HepG2 (cell line): ENCODE data around the gene PEX3. TPM values are rescaled to one million over a fixed set of nuclear protein-coding genes. Genes with fewer than 3 reads are reported as not detected.

Experiments
- DNMT1 ChIP-seq: sonication (generic); formaldehyde crosslinking; IDR thresholded peaks from 2 replicates; pipeline ENCODE4 v1.5.1; 2020; ENCODE audit warnings: mild to moderate bottlenecking, missing genetic modification reagents
- GATA4 ChIP-seq: sonication (generic); IDR thresholded peaks from 2 replicates; pipeline ENCODE4 v1.6.1; 2016; ENCODE audit warnings: antibody characterized with exemption, low read depth, borderline replicate concordance
- HNF4G ChIP-seq, 2 experiments: sonication (generic) in 1 of 2; formaldehyde crosslinking in 1 of 2; IDR thresholded peaks; 2 replicates each; pipeline versions ENCODE4 v1.4.0 to v1.6.1; 2011 to 2020; ENCODE audit warnings: borderline replicate concordance in 2 of 2, low read depth in 2 of 2, mild to moderate bottlenecking in 2 of 2, low read length in 1 of 2, missing genetic modification reagents in 1 of 2, moderate library complexity in 1 of 2
- HNRNPH1 ChIP-seq: fragments of 200-400 bp; formaldehyde crosslinking; optimal IDR thresholded peaks from 2 replicates; pipeline ENCODE3; 2017; ENCODE audit warnings: mild to moderate bottlenecking, low read depth, low read length
- HNRNPK ChIP-seq: fragments of 200-400 bp; formaldehyde crosslinking; IDR thresholded peaks from 2 replicates; pipeline ENCODE4 v1.6.1; 2018; ENCODE audit warnings: low read length, low read depth, moderate library complexity, mild to moderate bottlenecking; ENCODE audit not compliant: poor library complexity, severe bottlenecking
- HOXA3 ChIP-seq: sonication (generic); formaldehyde crosslinking; IDR thresholded peaks from 2 replicates; pipeline ENCODE4 v1.5.0; 2020; ENCODE audit warnings: missing genetic modification reagents
- KLF16 ChIP-seq, 2 experiments: sonication (generic) in 1 of 2; formaldehyde crosslinking in 1 of 2; IDR thresholded peaks; 2 replicates each; pipeline versions ENCODE4 v1.6.1 to v1.8.0; 2016 to 2023; ENCODE audit warnings: missing genetic modification reagents in 2 of 2, missing compliant biosample characterization in 1 of 2
- MAFK ChIP-seq, 2 experiments: IDR thresholded peaks in 1 of 2; conservative IDR thresholded peaks in 1 of 2; 2 replicates each; pipeline ENCODE4 v1.6.1; 2011; ENCODE audit warnings: improper control_type of control experiment in 2 of 2, low read length in 2 of 2
- MXI1 ChIP-seq: IDR thresholded peaks from 3 replicates; pipeline ENCODE4 v1.6.1; 2012; ENCODE audit warnings: low read depth, low read length, inconsistent platforms, borderline replicate concordance
- POLR2AphosphoS2 ChIP-seq: IDR thresholded peaks from 2 replicates; pipeline ENCODE4 v1.6.1; 2011; ENCODE audit warnings: low read depth, low read length, improper control_type of control experiment
- ZBTB20 ChIP-seq: sonication (generic); formaldehyde crosslinking; IDR thresholded peaks from 2 replicates; pipeline ENCODE4 v1.8.1; 2023; ENCODE audit warnings: missing genetic modification reagents, low read depth, mild to moderate bottlenecking, borderline replicate concordance
- ZNF337 ChIP-seq: sonication (generic); formaldehyde crosslinking; IDR thresholded peaks from 2 replicates; pipeline ENCODE4 v1.5.1; 2020; ENCODE audit warnings: missing genetic modification reagents, low read depth, mild to moderate bottlenecking, borderline replicate concordance
- ZNF350 ChIP-seq: sonication (generic); formaldehyde crosslinking; IDR thresholded peaks from 2 replicates; pipeline ENCODE4 v1.4.0; 2020; ENCODE audit warnings: mild to moderate bottlenecking, low read depth, missing genetic modification reagents, borderline replicate concordance
- ZNF468 ChIP-seq: sonication (generic); formaldehyde crosslinking; IDR thresholded peaks from 2 replicates; pipeline ENCODE4 v1.8.0; 2022; ENCODE audit warnings: mild to moderate bottlenecking, moderate library complexity, missing genetic modification reagents
- ZNF558 ChIP-seq: sonication (generic); formaldehyde crosslinking; IDR thresholded peaks from 2 replicates; pipeline ENCODE4 v1.9.0; 2022; ENCODE audit warnings: mild to moderate bottlenecking, missing genetic modification reagents, borderline replicate concordance
- ZNF749 ChIP-seq: sonication (generic); formaldehyde crosslinking; IDR thresholded peaks from 2 replicates; pipeline ENCODE4 v1.8.0; 2022; ENCODE audit warnings: mild to moderate bottlenecking, missing genetic modification reagents, moderate library complexity, borderline replicate concordance
- ZNF776 ChIP-seq: sonication (generic); formaldehyde crosslinking; IDR thresholded peaks from 2 replicates; pipeline ENCODE4 v1.4.0; 2020; ENCODE audit warnings: mild to moderate bottlenecking, missing genetic modification reagents
- polyA plus RNA-seq, 8 experiments: library from polyadenylated mRNA; depleted of rRNA in 3 of 8; stranded (reverse) in 7 of 8; unstranded in 1 of 8; fragments of >200 nt; fragmentation: Illumina TruSeq in 4 of 8; extraction: Trizol in 4 of 8; gene quantifications; 2 replicates each; pipeline versions ENCODE4 v1.2.1 to v1.2.3, GENCODE V29; 2011 to 2016; ENCODE audit warnings: low read depth in 4 of 8, missing spikeins in 1 of 8, mixed read lengths in 1 of 8; ENCODE audit not compliant: insufficient read depth in 1 of 8
- total RNA-seq, 5 experiments: library from RNA; depleted of rRNA; stranded (reverse); fragments of >200 nt; fragmentation: Illumina TruSeq; extraction: Trizol; gene quantifications; 2 replicates each; pipeline ENCODE4 v1.2.3, GENCODE V29; 2016; ENCODE audit warnings: low read depth in 1 of 5
- TF ChIP-seq, protein P1 (sequence below): sonication (generic); formaldehyde crosslinking; IDR thresholded peaks from 2 replicates; pipeline ENCODE4 v1.4.0; 2020; ENCODE audit warnings: missing genetic modification reagents
- TF ChIP-seq, protein P2 (sequence below): sonication (generic); formaldehyde crosslinking; IDR thresholded peaks from 2 replicates; pipeline ENCODE4 v1.4.0; 2020; ENCODE audit warnings: missing genetic modification reagents, borderline replicate concordance
- TF ChIP-seq, protein P3 (sequence below): sonication (generic); formaldehyde crosslinking; IDR thresholded peaks from 2 replicates; pipeline ENCODE4 v1.8.0; 2022; ENCODE audit warnings: missing genetic modification reagents, mild to moderate bottlenecking, borderline replicate concordance

PEX3 gene
- total and polyA plus RNA-seq, 2 of the 13 experiments (the other 11 are each of a cell fraction or from before 2014, with no cell fraction given) = 30.9 to 40.8 TPM

DNA sequence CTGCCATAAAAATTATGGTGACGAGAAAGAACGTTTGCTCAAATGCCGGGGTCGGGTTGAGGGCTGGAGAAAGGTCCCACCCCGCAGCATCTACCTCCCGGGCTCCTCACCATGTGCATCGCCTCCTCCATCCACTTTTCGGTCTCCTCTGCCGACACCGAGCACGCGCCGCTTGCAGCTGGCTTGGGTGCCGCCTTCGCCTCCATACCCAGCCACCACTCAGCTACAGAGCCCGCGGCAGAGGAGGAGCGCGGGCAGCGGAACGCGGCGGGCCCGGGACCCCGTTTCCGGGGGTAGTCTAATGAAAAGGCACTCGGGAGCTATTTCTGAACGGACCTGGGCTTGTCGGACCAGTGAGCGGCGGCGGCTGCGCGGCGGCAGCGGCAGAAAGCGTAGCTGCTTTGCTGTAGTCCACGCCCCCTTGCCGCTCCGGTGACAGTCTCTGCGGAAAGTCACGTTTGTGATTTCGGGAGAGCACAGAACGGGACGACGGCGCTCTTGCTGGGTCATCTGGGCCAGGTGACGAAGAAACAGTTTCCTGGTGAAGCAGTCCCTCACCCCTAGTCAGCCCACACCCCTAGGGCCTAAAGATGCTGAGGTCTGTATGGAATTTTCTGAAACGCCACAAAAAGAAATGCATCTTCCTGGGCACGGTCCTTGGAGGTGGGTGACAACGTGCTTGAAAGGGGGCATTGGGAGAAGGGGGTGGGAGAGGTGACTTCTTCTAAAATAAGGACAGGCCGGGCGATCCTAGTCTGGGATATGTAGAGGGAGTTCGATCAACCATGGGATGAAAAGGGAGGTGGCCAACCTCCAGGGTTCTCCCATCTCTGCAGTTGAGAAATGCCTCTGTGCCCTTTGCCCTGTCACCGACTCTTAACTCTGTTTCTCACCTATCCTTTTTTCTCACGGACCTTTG, at the start of gene PEX3, which contains the start of gene ADAT2 (continued):
- TF ChIP-seq ZBTB20 (CRISPR knock-in tag) = peak; percentile 89
- TF ChIP-seq GATA4 = 0 out of 2 replicates have a peak, but pooled peaks have one; percentile 62
- peak; percentile 95; the same call in 1 of the 2 replicates for TF ChIP-seq ZNF749
- TF ChIP-seq HNRNPH1 = peak; percentile 70
- TF ChIP-seq HNF4G (IDR thresholded peaks at IDR 0.05; ENCODE audit: borderline replicate concordance, low read depth, low read length) = peak; percentile 73
- peak; percentile 76; the same call in 1 of the 2 replicates for TF ChIP-seq HNF4G (CRISPR knock-in tag; IDR thresholded peaks at IDR 0.05; ENCODE audit: borderline replicate concordance, low read depth)
- TF ChIP-seq, protein P1, sequence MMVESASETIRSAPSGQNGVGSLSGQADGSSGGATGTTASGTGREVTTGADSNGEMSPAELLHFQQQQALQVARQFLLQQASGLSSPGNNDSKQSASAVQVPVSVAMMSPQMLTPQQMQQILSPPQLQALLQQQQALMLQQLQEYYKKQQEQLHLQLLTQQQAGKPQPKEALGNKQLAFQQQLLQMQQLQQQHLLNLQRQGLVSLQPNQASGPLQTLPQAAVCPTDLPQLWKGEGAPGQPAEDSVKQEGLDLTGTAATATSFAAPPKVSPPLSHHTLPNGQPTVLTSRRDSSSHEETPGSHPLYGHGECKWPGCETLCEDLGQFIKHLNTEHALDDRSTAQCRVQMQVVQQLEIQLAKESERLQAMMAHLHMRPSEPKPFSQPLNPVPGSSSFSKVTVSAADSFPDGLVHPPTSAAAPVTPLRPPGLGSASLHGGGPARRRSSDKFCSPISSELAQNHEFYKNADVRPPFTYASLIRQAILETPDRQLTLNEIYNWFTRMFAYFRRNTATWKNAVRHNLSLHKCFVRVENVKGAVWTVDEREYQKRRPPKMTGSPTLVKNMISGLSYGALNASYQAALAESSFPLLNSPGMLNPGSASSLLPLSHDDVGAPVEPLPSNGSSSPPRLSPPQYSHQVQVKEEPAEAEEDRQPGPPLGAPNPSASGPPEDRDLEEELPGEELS = peak; percentile 85
- peak; percentile 3 to 32; a peak in 2 of 4 replicates for TF ChIP-seq MAFK (conservative IDR thresholded peaks at IDR 0.05 in 1 of 2, IDR thresholded peaks at IDR 0.05 in 1 of 2; ENCODE audit: low read length in 2 of 2)
- peak; percentile 91 for TF ChIP-seq ZNF776
- TF ChIP-seq, protein P2, sequence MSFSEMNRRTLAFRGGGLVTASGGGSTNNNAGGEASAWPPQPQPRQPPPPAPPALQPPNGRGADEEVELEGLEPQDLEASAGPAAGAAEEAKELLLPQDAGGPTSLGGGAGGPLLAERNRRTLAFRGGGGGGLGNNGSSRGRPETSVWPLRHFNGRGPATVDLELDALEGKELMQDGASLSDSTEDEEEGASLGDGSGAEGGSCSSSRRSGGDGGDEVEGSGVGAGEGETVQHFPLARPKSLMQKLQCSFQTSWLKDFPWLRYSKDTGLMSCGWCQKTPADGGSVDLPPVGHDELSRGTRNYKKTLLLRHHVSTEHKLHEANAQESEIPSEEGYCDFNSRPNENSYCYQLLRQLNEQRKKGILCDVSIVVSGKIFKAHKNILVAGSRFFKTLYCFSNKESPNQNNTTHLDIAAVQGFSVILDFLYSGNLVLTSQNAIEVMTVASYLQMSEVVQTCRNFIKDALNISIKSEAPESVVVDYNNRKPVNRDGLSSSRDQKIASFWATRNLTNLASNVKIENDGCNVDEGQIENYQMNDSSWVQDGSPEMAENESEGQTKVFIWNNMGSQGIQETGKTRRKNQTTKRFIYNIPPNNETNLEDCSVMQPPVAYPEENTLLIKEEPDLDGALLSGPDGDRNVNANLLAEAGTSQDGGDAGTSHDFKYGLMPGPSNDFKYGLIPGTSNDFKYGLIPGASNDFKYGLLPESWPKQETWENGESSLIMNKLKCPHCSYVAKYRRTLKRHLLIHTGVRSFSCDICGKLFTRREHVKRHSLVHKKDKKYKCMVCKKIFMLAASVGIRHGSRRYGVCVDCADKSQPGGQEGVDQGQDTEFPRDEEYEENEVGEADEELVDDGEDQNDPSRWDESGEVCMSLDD (CRISPR knock-in tag) = 0 out of 2 replicates have a peak, but pooled peaks have one; percentile 83
- TF ChIP-seq HNRNPK = peak; percentile 69
- TF ChIP-seq ZNF468 (CRISPR knock-in tag) = peak; percentile 89; the same call in 1 of the 2 replicates
- TF ChIP-seq ZNF337 (CRISPR knock-in tag) = no peak; the same call in 1 of the 2 replicates
- peak; percentile 94; the same call in 1 of the 2 replicates for TF ChIP-seq DNMT1 (CRISPR knock-in tag)
- peak in 1 of 2 experiments; percentile 100; a peak in 2 of 4 replicates for TF ChIP-seq KLF16 (CRISPR knock-in tag; IDR thresholded peaks at IDR 0.05)
- TF ChIP-seq MXI1 = peak; percentile 88; the same call in 2 of the 3 replicates
- peak; percentile 98 for TF ChIP-seq HOXA3 (CRISPR knock-in tag)
- peak; percentile 47; the same call in 1 of the 2 replicates for TF ChIP-seq POLR2AphosphoS2
- TF ChIP-seq ZNF558 (CRISPR knock-in tag) = peak; percentile 94; the same call in 1 of the 2 replicates
- peak; percentile 100 for TF ChIP-seq ZNF350 (CRISPR knock-in tag)
- TF ChIP-seq, protein P3, sequence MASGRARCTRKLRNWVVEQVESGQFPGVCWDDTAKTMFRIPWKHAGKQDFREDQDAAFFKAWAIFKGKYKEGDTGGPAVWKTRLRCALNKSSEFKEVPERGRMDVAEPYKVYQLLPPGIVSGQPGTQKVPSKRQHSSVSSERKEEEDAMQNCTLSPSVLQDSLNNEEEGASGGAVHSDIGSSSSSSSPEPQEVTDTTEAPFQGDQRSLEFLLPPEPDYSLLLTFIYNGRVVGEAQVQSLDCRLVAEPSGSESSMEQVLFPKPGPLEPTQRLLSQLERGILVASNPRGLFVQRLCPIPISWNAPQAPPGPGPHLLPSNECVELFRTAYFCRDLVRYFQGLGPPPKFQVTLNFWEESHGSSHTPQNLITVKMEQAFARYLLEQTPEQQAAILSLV (CRISPR knock-in tag) = peak; percentile 95; the same call in 1 of the 2 replicates
